EH (cell line): Measurements from ENCODE around the gene HPCAL1.

Experiments used
- DNase-seq: peaks from one replicate; pipeline ENCODE4 v3.0.0-alpha.2; 2015; ENCODE audit warnings: low read depth

Gene HPCAL1

GRCh38 chr2:10269711-10270610, 32.7 kb upstream of the HPCAL1 start:
- DNase-seq: no peak

GRCh38 chr2:10271509-10271908, 31.2 kb upstream of the HPCAL1 start:
- no peak for DNase-seq

- no peak for DNase-seq
Observed at GRCh38 chr2:10271946-10272345, 30.8 kb upstream of the HPCAL1 start.

- DNase-seq: no peak
Observed at GRCh38 chr2:10272464-10272863, 30.2 kb upstream of the HPCAL1 start.

- DNase-seq: no peak
Observed at GRCh38 chr2:10273215-10274175, 29.2 kb upstream of the HPCAL1 start.

GRCh38 chr2:10274376-10274775, 28.3 kb upstream of the HPCAL1 start:
- DNase-seq: no peak

GRCh38 chr2:10274983-10275802, 27.5 kb upstream of the HPCAL1 start:
- DNase-seq: no peak

- DNase-seq: no peak
Observed at GRCh38 chr2:10276481-10277292, 26.0 kb upstream of the HPCAL1 start.

- no peak for DNase-seq
Observed at GRCh38 chr2:10277293-10278028, 25.2 kb upstream of the HPCAL1 start.

GRCh38 chr2:10278029-10278762, 24.5 kb upstream of the HPCAL1 start:
- DNase-seq: peak; percentile 87

- DNase-seq: no peak
Observed at GRCh38 chr2:10278763-10279471, 23.8 kb upstream of the HPCAL1 start.

GRCh38 chr2:10279472-10279870, 23.2 kb upstream of the HPCAL1 start:
- DNase-seq: no peak

GRCh38 chr2:10279946-10280463, 22.7 kb upstream of the HPCAL1 start:
- no peak for DNase-seq

GRCh38 chr2:10281891-10282290, 20.8 kb upstream of the HPCAL1 start:
- DNase-seq: no peak

- DNase-seq: no peak
Observed at GRCh38 chr2:10282611-10283105, 20.0 kb upstream of the HPCAL1 start.

GRCh38 chr2:10283106-10284062, 19.3 kb upstream of the HPCAL1 start:
- DNase-seq: peak; percentile 98
